GM19324 (cell line): ENCODE data around the gene TMUB2.
A peak's percentile ranks its signal among the peaks of the same experiment; 100 is the strongest.
"Not testable (repeated sequence)": the region's sequence is repeated elsewhere in the genome, so short reads cannot be mapped to it uniquely, and the experiment has no call there.

Experiments
- ATAC-seq: cut with Tn5 transposase; IDR thresholded peaks from one replicate; pipeline ENCODE4 v1.9.1; 2021; ENCODE audit warnings: mild to moderate bottlenecking, moderate library complexity; ENCODE audit not compliant: unreplicated experiment, low FRiP score

TMUB2 gene

GRCh38 chr17:44217738-44218343 is 31.1 kb downstream of the TMUB2 start:
- no peak for ATAC-seq

- peak; percentile 50 for ATAC-seq
Observed at GRCh38 chr17:44218344-44219107, 31.8 kb downstream of the TMUB2 start.

DNA sequence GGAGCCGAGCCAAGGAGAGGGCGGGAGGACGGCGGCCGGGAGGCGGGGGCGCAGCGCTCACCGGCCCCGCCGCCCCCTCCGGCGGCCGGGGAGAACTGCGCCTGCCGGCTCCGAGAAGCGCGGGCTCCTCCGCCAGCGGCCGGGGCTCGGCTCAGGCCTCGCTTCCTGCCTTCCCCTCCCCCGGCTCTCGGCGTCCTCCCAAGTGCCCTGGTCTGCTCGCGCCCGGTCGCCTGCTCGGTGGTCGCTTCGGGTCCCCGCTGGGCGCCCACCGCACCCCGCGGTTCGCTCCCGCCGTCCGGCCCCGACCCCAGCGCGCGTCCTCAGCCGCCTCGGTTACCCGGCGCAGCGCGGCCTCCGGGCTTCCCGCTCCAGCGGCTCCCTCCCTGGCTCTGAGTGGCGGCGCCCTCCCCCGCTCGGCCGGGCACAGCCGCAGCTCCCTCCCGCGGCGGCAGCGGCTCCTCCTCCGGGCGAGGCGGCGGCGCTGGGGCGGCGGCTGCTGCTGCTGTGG is 32.4 kb downstream of the TMUB2 start:
- ATAC-seq, result peak; percentile 31

DNA sequence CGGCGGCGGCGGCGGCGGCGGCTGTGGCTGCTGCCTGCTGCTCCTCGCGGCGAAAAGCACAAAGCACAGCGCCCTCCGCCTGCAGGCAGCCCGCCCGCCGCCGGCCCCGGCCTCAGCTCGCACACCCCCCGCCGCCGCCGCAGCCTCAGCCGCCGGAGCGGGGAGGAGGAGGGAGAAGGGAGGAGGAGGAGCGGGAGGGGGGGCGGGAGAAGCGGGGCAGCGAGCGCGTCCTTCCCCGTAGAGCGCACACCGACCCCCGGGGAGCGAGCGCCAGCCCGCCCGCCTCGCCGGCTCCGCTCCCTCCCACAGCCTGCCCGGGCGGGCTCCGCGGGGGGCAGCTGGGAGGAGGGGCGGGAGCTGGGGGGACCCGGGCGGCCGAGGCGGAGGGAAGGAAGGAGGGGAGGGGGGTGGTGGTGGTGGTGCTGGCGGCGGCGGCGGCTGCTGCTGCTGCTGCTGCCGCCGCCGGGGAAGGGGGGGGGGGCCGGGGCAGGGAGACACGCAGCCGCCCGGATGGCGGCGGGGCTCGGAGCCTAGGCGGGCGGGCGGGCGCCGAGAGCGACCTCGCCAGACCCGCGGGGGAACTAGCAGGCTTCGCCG is 32.9 kb downstream of the TMUB2 start, which contains the start of gene UBTF:
UBTF (minus strand) TSS at position 60 of the 597 bp plus-strand sequence. CDS start 1,446 bp downstream, outside the sequence.
- ATAC-seq, result peak; percentile 13

DNA sequence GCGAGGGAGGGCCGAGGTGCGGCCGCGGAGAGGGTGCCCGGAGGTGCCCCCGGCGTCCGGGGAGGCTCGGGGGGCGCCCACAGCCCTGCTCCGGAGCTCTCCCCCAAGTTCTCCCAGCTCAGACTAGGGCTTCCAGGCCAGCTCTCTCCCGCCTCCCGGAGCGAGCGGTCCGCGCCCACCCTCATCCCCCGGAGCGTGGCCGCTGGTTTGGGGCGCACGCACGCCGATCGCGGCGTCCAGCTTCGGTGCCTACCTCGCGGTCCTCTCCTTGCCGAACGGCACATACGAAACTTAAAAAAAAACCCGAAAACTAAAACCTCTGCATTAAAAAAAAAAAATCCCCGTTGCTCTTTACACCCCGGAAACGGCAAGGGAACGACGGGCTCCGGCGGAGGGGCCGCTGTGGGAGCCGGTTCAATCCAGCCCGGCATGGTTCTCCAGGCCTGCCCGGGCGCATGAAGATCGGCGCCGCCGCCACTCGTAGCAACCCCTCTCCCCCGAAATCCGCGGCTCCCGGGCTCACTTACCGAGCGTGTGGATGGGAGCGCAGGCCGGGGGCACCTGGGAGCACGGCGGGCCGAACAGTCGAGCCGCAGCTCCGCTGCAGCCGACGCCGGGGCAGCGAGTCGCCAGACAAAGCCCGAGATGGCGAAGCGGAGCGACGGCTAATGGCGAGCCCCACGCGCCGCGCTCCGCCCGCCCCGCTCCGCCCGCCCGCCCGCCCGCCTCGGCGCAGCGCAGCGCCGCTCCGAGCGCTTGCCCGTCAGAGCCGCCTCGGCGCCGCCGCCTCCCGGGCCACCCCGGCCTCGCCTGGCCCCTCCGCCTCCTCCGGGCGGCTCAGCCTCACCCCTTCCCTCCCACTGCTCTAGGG is 33.7 kb downstream of the TMUB2 start:
- no peak for ATAC-seq

DNA sequence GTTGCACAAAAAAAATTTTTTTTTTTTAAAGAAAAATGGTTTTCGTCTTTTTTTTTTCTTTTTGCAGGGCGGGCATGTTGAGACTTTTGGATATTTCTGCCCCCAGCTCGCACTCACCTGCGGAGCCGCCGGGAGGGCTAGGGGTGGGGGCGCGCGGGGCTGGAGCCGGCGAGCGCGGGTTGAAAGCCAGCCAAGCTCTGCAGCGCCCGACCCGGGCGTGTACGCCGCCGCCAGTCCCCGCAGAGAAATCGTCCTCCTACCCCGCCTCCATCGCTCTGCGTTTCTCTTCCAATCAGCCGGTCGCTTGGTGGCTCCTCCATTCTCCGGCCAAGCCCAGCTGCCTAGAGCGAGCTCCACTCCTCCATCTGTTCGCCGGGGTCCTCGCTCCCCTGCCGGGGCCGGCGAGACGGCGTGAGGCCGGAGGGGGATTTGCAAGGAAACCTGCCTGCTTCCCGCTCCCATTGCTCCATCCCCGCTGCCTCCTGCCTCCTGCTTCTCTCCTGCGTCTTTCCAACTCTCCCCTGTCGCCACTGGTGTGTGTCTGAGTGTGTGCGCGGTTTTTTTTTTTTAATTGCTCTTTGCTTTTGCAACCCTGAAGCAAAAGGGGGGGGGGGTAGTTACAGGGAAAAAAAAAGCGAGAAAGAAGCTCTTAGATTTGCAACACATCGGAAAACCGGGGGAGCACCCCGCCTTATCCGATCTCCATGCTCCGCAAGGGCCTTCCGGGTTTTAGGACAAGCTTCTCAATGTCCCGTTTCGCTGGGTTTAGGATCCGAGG is 34.5 kb downstream of the TMUB2 start:
- ATAC-seq, result no peak

DNA sequence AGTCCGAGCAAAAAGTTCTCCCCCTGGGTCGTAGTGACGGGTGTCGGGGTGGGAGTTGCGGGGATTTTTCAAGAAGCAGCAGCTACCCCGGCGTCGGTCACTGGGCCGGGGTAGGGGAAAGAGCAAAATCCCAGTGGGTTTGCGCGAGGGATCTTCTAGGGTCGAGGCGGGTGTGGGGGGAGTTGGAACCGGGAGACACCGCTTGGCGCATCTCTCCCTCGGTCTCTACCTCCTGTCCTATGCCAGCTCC is 35.0 kb downstream of the TMUB2 start:
- ATAC-seq, result no peak

GRCh38 chr17:44222112-44222869 is 35.5 kb downstream of the TMUB2 start:
- no peak for ATAC-seq

- no peak for ATAC-seq
Observed at GRCh38 chr17:44223541-44224071, 36.8 kb downstream of the TMUB2 start.

- ATAC-seq, result no peak
Observed at GRCh38 chr17:44229090-44229489, 42.3 kb downstream of the TMUB2 start.

DNA sequence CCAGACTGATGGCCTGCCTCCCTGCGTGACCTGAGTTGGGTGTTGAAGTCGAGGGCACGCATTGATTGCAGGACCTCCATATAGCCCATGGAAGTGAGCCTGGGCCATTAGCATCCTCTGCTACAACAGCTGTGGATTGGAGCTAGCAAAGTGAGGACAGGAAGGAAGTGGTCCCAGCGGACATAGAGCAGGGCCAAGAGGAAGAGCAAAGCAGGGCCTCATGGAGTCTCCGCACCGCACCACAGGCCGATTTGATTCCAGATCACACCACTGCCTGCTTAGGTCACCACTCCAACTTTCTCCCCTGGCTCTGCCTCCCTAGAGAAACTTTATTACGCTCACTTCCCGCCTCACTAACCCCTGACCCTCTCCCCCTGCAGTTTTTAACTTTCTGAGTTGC is 43.4 kb downstream of the TMUB2 start:
- no peak for ATAC-seq

GRCh38 chr17:44232061-44232460 is 45.3 kb downstream of the TMUB2 start:
- no peak for ATAC-seq

DNA sequence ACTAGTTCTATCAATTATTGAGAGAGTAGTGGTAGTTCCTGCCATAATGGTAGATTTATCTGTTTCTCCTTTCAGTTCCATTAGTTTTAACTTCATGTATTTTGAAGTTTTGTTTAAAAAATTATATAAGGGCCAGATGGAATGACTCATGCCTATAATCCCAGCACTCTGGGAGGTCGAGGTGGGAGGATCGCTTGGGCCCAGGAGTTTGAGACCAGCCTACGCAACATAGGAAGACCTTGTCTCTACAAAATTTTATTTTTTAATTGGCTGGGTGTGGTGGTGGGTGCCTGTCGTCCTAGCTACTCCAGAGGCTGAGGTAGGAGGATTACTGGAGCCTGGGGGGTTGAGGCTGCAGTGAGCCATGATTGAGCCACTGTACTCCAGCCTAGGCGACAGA is 46.8 kb downstream of the TMUB2 start:
- ATAC-seq, result no peak

DNA sequence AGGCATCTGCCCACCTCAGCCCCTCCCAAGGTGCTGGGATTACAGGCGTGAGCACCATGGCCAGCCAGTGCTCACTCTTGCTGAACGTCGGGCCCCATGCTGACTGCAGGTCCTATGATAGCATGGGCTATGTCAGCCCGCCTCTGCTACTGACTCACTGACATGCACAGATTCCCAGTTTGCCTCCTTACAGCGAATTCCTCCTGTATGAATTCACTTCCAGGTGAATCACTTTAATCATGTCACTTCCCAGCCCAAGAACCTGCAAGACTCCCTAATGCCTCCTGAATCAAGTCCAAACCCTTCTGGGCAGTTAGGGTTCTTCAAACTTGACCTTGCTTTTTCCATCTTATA is 48.8 kb downstream of the TMUB2 start:
- ATAC-seq, result no peak

DNA sequence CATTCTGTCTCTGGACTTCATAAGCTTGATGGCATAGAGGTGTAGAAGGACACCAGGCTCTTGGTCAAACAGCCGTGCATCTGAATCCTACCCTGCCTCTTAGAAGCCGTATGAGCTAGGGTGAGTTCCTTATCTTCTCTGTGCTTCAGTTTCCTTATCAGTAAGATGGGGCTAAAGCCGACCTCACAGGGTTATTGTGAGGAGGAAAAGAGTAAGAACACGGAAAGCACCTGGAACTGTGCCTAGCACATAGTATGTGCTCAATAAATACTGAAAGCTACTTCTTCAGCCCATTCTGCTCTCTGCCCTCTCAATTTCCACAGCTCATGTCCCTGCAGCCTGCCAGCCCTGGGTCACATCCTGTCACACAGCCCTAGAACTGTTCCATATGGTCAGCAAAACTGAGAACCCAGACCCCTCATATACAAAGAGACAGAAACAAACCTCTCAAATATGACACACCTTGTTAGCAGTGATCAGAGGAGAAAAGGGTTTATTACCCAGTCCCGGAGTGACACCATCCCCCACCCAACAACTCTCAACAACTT is 49.7 kb downstream of the TMUB2 start:
- no peak for ATAC-seq

DNA sequence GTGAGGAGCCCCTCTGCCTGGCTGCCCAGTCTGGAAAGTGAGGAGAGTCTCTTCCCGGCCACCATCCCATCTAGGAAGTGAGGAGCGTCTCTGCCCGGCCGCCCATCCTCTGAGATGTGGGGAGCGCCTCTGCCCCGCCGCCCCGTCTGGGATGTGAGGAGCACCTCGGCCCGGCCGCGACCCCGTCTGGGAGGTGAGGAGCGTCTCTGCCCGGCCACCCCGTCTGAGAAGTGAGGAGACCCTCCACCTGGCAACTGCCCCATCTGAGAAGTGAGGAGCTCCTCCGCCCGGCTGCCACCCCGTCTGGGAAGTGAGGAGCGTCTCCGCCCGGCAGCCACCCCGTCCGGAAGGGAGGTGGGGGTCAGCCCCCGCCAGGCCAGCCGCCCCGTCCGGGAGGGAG is 51.1 kb downstream of the TMUB2 start:
- not testable (repeated sequence) for ATAC-seq

GRCh38 chr17:44241106-44241624 is 54.4 kb downstream of the TMUB2 start:
- ATAC-seq, result no peak
